Endothelial cell (in vitro differentiated cells): ENCODE data around the gene LSR. TPM values are rescaled to one million over a fixed set of nuclear protein-coding genes. Genes with fewer than 3 reads are reported as not detected.
A peak's percentile ranks its signal among the peaks of the same experiment; 100 is the strongest.

Experiments used
- DNase-seq: peaks from one replicate; pipeline ENCODE4 v3.0.0; 2021; ENCODE audit warnings: low spot score
- H3K27ac Mint-ChIP-seq: one replicate; pipeline ENCODE4 v1.8.0; 2021; ENCODE audit warnings: mixed read lengths, inconsistent platforms; ENCODE audit not compliant: unreplicated experiment
- H3K27me3 Mint-ChIP-seq: one replicate; pipeline ENCODE4 v1.8.0; 2021; ENCODE audit warnings: mild to moderate bottlenecking, moderate library complexity, mixed read lengths, inconsistent platforms; ENCODE audit not compliant: unreplicated experiment
- H3K36me3 Mint-ChIP-seq: one replicate; pipeline ENCODE4 v1.8.0; 2021; ENCODE audit warnings: mild to moderate bottlenecking, low read depth, mixed read lengths, inconsistent platforms; ENCODE audit not compliant: unreplicated experiment
- H3K4me1 Mint-ChIP-seq: one replicate; pipeline ENCODE4 v1.8.0; 2021; ENCODE audit warnings: mild to moderate bottlenecking, mixed read lengths, inconsistent platforms; ENCODE audit not compliant: unreplicated experiment
- H3K4me3 Mint-ChIP-seq: one replicate; pipeline ENCODE4 v1.8.0; 2021; ENCODE audit warnings: mild to moderate bottlenecking, mixed read lengths, inconsistent platforms; ENCODE audit not compliant: unreplicated experiment
- H3K9me3 Mint-ChIP-seq: one replicate; pipeline ENCODE4 v1.8.0; 2021; ENCODE audit warnings: mixed read lengths, inconsistent platforms; ENCODE audit not compliant: unreplicated experiment
- CTCF ChIP-seq: fragments of 200-600 bp; sonication (generic); IDR thresholded peaks from one replicate; pipeline ENCODE4 v1.5.0; 2021; ENCODE audit warnings: antibody characterized with exemption; ENCODE audit not compliant: unreplicated experiment
- total RNA-seq: library from RNA; stranded (reverse); fragmentation: NEBNext Ultra II Directional; extraction: Animal tissue kit (Norgen Biotek cat#: 25700); gene quantifications from one replicate; pipeline ENCODE4 v1.2.1, GENCODE V29; 2021; ENCODE audit not compliant: unreplicated experiment

The LSR gene
- total RNA-seq, 1 donor from 2014 or later = 35.9 TPM

- H3K27me3 Mint-ChIP-seq = peaks cover 2% of the 10 kb centered on the region
- TF ChIP-seq CTCF = no peak
- no peak for DNase-seq
- no peaks in the 10 kb centered on the region for H3K36me3 Mint-ChIP-seq
- H3K4me3 Mint-ChIP-seq = no peak overlapping the region
- no peaks in the 10 kb centered on the region for H3K9me3 Mint-ChIP-seq
- peaks cover 13% of the 10 kb centered on the region for H3K4me1 Mint-ChIP-seq
- H3K27ac Mint-ChIP-seq = no peak overlapping the region
These were observed 53.6 kb downstream of the LSR start for GRCh38 chr19:35302446-35302845.

GRCh38 chr19:35303357-35303915 lies 54.6 kb downstream of the LSR start:
- Mint-ChIP-seq H3K27ac (no peak overlapping the region), H3K4me1 (peaks cover 13% of the 10 kb centered on the region), H3K9me3 (no peaks in the 10 kb centered on the region), H3K4me3 (peak overlapping the region; percentile 33), H3K27me3 (peaks cover 2% of the 10 kb centered on the region), H3K36me3 (no peaks in the 10 kb centered on the region)
- TF ChIP-seq CTCF = no peak
- no peak for DNase-seq

GRCh38 chr19:35304036-35304435 lies 55.2 kb downstream of the LSR start:
- Mint-ChIP-seq H3K27me3 (peaks cover 2% of the 10 kb centered on the region), H3K4me3 (peak overlapping the region; percentile 33), H3K36me3 (no peaks in the 10 kb centered on the region), H3K9me3 (no peaks in the 10 kb centered on the region), H3K27ac (peak overlapping the region; percentile 7), H3K4me1 (peaks cover 13% of the 10 kb centered on the region)
- TF ChIP-seq CTCF = no peak
- no peak for DNase-seq

GRCh38 chr19:35305181-35305580 lies 56.4 kb downstream of the LSR start:
- Mint-ChIP-seq H3K27ac (no peak overlapping the region), H3K9me3 (no peaks in the 10 kb centered on the region), H3K36me3 (no peaks in the 10 kb centered on the region), H3K4me3 (no peak overlapping the region), H3K4me1 (peaks cover 13% of the 10 kb centered on the region), H3K27me3 (peaks cover 5% of the 10 kb centered on the region)
- DNase-seq = no peak
- TF ChIP-seq CTCF = no peak

GRCh38 chr19:35306473-35307246 lies 57.9 kb downstream of the LSR start:
- Mint-ChIP-seq H3K4me1 (peaks cover 13% of the 10 kb centered on the region), H3K4me3 (no peak overlapping the region), H3K27ac (no peak overlapping the region), H3K9me3 (no peaks in the 10 kb centered on the region), H3K36me3 (no peaks in the 10 kb centered on the region), H3K27me3 (peaks cover 5% of the 10 kb centered on the region)
- TF ChIP-seq CTCF = no peak
- DNase-seq = peak; percentile 37
